ENCODE results near the gene ENDOD1. TPM values are rescaled to one million over a fixed set of nuclear protein-coding genes. Genes with fewer than 3 reads are reported as not detected.

ENDOD1 gene
- 79.0 and 98.1 TPM in 2 replicates for total RNA-seq

GRCh38 chr11:95089620-95090542 lies at the start of gene ENDOD1:
Gene ENDOD1 (plus strand): TSS chr11:95089846. CDS start chr11:95089928, 82 bp downstream.

GRCh38 chr11:95049122-95049521 lies 40.5 kb upstream of the ENDOD1 start, which contains the start of gene KDM4F:
Gene KDM4F (plus strand): TSS chr11:95049422.

GRCh38 chr11:95066716-95067038 lies 23.0 kb upstream of the ENDOD1 start, which contains the start of gene SRSF8:
Gene SRSF8 (plus strand): TSS chr11:95066919. CDS start chr11:95067227, 308 bp downstream.

Other genes with a start within 250 kb of the ENDOD1 start
- 27.6 and 46.3 TPM in 2 replicates for gene CWC15, start 116.3 kb upstream of the ENDOD1 start, total RNA-seq
- 0.30 and 0.74 TPM in 2 replicates for gene KDM4D, start 116.1 kb upstream of the ENDOD1 start, total RNA-seq
- gene KDM4E, start 64.6 kb upstream of the ENDOD1 start, total RNA-seq: not detected in 2 replicates
- not detected in 2 replicates for gene KDM4F, start 40.4 kb upstream of the ENDOD1 start, total RNA-seq
- gene SRSF8, start 22.9 kb upstream of the ENDOD1 start, total RNA-seq: 16.0 and 22.2 TPM in 2 replicates
- gene SESN3, start 141.4 kb downstream of the ENDOD1 start, total RNA-seq: 11.0 and 12.2 TPM in 2 replicates

All from smooth muscle cell of the umbilical artery (primary cell).